Measurements from ENCODE around the gene SCN1B.

SCN1B gene

GRCh38 chr19:35029737-35030256 lies 473 bp upstream of the SCN1B start:
- DNase-seq (ENCODE audit: low spot score) = peak; percentile 60
- TF ChIP-seq, protein P1, sequence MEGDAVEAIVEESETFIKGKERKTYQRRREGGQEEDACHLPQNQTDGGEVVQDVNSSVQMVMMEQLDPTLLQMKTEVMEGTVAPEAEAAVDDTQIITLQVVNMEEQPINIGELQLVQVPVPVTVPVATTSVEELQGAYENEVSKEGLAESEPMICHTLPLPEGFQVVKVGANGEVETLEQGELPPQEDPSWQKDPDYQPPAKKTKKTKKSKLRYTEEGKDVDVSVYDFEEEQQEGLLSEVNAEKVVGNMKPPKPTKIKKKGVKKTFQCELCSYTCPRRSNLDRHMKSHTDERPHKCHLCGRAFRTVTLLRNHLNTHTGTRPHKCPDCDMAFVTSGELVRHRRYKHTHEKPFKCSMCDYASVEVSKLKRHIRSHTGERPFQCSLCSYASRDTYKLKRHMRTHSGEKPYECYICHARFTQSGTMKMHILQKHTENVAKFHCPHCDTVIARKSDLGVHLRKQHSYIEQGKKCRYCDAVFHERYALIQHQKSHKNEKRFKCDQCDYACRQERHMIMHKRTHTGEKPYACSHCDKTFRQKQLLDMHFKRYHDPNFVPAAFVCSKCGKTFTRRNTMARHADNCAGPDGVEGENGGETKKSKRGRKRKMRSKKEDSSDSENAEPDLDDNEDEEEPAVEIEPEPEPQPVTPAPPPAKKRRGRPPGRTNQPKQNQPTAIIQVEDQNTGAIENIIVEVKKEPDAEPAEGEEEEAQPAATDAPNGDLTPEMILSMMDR (IDR thresholded peaks at IDR 0.05; ENCODE audit: extremely low read depth, insufficient read depth, missing control alignments) = no peak
- in situ Hi-C loops (cut with MboI; ENCODE audit: low pct_unique_long_range_greater_than_20kb, low sequenced_read_pairs, unreplicated experiment) = no loop called here

- TF ChIP-seq, protein P1 (IDR thresholded peaks at IDR 0.05; ENCODE audit: extremely low read depth, insufficient read depth, missing control alignments) = no peak
- DNase-seq (ENCODE audit: low spot score) = no peak
- in situ Hi-C loops (cut with MboI; ENCODE audit: low pct_unique_long_range_greater_than_20kb, low sequenced_read_pairs, unreplicated experiment) = no loop called here
These were observed 1.0 kb downstream of the SCN1B start for GRCh38 chr19:35031072-35031881.

- in situ Hi-C loops (cut with MboI; ENCODE audit: low pct_unique_long_range_greater_than_20kb, low sequenced_read_pairs, unreplicated experiment) = no loop called here
- TF ChIP-seq, protein P1 (IDR thresholded peaks at IDR 0.05; ENCODE audit: extremely low read depth, insufficient read depth, missing control alignments) = no peak
- DNase-seq (ENCODE audit: low spot score) = no peak
These were observed 2.1 kb downstream of the SCN1B start for GRCh38 chr19:35032356-35032865.

GRCh38 chr19:35033067-35034004 lies 3.1 kb downstream of the SCN1B start:
- TF ChIP-seq, protein P1 (IDR thresholded peaks at IDR 0.05; ENCODE audit: extremely low read depth, insufficient read depth, missing control alignments) = no peak
- no peak for DNase-seq (ENCODE audit: low spot score)
- in situ Hi-C loops (cut with MboI; ENCODE audit: low pct_unique_long_range_greater_than_20kb, low sequenced_read_pairs, unreplicated experiment) = no loop called here

DNA sequence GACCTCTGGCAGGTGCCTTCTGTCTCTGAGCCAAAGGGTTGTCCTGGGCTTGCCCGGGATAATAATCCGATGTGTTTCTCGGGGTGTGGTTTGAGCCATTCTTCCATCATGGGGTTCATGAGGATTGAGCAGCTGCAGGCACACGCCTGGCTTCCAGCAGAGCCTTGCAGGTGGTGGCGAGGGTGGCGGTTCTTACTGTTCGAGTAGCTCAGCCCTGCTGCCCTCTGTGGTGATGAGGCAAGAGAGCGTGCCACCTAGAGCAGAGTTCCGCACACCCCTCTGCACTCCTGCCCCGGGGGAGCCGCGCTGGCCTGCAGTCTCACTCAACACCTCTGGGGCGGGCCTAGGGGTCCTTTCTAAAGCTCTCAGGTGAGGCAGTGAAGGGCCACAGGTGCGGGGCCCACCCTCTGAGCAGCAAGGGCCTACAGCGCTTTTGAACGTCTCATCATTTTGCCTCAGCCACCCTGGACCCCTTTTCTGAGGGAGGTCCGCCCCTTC lies 3.8 kb downstream of the SCN1B start:
- in situ Hi-C loops (cut with MboI; ENCODE audit: low pct_unique_long_range_greater_than_20kb, low sequenced_read_pairs, unreplicated experiment) = no loop called here
- no peak for DNase-seq (ENCODE audit: low spot score)
- TF ChIP-seq, protein P1 (IDR thresholded peaks at IDR 0.05; ENCODE audit: extremely low read depth, insufficient read depth, missing control alignments) = no peak

Data from GM13977 (cell line).